Mucosa of rectum (tissue), 2 donors: ENCODE data around the gene SIT1.

Source experiments
- H3K27ac ChIP-seq, 2 donors: one replicate each; pipeline ENCODE4 v1.7.0; 2013; ENCODE audit warnings: inconsistent platforms in 2 of 2, low read depth in 2 of 2, low read length in 2 of 2
- H3K27me3 ChIP-seq, 2 donors: one replicate each; pipeline ENCODE4 v1.7.0; 2013; ENCODE audit warnings: low read length in 2 of 2; ENCODE audit not compliant: control insufficient read depth in 2 of 2, insufficient read depth in 2 of 2
- H3K36me3 ChIP-seq, 2 donors: one replicate each; pipeline ENCODE4 v1.7.0; 2013; ENCODE audit warnings: low read length in 2 of 2; ENCODE audit not compliant: control insufficient read depth in 2 of 2, insufficient read depth in 2 of 2
- H3K4me1 ChIP-seq, 2 donors: one replicate each; pipeline ENCODE4 v1.7.0; 2013; ENCODE audit warnings: low read length in 2 of 2, mild to moderate bottlenecking in 1 of 2; ENCODE audit not compliant: control insufficient read depth in 2 of 2, insufficient read depth in 2 of 2
- H3K4me3 ChIP-seq, 2 donors: one replicate each; pipeline ENCODE4 v1.7.0; 2013; ENCODE audit warnings: low read length in 2 of 2
- H3K9ac ChIP-seq, 2 donors: one replicate each; pipeline ENCODE4 v1.7.0; 2013; ENCODE audit warnings: low read length in 2 of 2, low read depth in 1 of 2, mild to moderate bottlenecking in 1 of 2
- H3K9me3 ChIP-seq, 2 donors: one replicate each; pipeline ENCODE4 v1.7.0; 2013; ENCODE audit warnings: low read length in 2 of 2; ENCODE audit not compliant: control insufficient read depth in 2 of 2
- donor health status: healthy.
- donor health status: Normal muscosa, but diverticular disease.

Gene SIT1, protein sequence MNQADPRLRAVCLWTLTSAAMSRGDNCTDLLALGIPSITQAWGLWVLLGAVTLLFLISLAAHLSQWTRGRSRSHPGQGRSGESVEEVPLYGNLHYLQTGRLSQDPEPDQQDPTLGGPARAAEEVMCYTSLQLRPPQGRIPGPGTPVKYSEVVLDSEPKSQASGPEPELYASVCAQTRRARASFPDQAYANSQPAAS

DNA sequence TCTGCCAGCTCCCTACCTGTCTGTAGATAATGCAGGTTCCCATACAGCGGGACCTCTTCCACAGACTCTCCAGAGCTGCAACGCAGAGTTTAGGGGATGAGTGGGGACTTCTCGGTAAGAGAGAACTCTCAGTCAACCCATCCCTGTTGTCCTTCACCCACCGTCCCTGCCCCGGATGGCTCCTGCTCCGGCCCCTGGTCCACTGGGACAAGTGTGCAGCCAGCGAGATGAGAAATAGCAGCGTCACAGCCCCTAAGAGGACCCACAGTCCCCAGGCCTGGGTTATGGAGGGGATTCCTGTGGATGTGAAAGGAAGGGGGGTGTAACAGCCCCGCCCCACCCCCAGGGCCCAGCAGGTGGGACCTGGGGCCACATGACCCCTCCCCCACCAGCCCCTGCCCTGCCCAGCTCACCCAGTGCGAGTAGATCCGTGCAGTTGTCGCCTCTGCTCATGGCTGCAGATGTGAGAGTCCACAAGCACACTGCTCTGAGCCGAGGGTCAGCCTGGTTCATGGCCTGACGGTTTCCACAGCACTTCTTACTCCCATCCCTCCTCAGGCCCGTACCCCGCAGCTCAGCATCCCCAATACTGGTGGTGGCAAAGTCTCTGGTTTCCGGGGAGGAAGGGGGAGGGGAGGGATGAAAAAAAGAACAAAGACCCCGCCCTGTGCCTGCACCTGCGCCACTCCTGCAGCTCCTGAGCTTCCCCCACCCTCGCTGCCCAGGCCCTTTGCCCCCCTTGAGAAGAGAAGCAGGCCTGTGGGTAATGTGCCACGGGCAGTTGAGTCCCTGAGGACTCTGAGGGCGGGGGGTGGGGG lies at the start of gene SIT1:
TSS of gene SIT1 (minus strand) at position 591 of the 818 bp plus-strand sequence. CDS start at position 513, 78 bp downstream.
- Histone ChIP-seq H3K9me3 (no peaks in the 10 kb centered on the region), H3K27ac (peak within 1 kb of the TSS; percentile 81 to 89), H3K9ac (peak within 1 kb of the TSS in 1 of 2 donors; percentile 24), H3K4me1 (peaks cover 22 to 23% of the 10 kb centered on the region in 2 donors), H3K27me3 (no peaks in the 10 kb centered on the region), H3K4me3 (peak within 1 kb of the TSS; percentile 39 to 58), H3K36me3 (no peaks in the 10 kb centered on the region)

DNA sequence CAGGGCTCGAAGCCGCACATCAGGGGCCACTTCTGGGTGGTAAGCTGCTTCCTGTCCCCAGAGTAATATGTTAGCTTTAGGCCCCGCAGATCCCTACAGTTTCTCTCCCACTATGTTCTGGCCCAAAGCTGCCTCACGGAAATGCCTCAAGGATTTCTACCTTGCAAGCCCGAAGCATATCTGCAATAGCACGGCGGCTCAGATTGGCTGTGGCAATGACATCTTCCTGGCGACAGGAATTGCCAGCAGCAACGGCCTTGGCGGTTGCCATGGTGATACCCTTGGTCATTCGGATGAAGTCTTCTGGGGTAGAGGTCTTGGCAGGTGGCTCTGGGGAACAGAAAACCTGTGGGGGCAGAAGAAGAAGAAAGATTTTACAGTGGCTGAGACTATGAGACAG lies 49.3 kb upstream of the SIT1 start:
- Histone ChIP-seq H3K9me3 (no peaks in the 10 kb centered on the region), H3K36me3 (peaks cover 74 to 79% of the 10 kb centered on the region in 2 donors), H3K4me1 (peaks cover 0 to 4% of the 10 kb centered on the region in 2 donors), H3K27me3 (no peaks in the 10 kb centered on the region), H3K9ac (no peak overlapping the region), H3K27ac (no peak overlapping the region), H3K4me3 (no peak overlapping the region)

- no peak overlapping the region for H3K4me3 ChIP-seq
- H3K9me3 ChIP-seq: no peaks in the 10 kb centered on the region
- no peak overlapping the region for H3K27ac ChIP-seq
- no peak overlapping the region for H3K9ac ChIP-seq
- H3K36me3 ChIP-seq: peaks cover 56 to 61% of the 10 kb centered on the region in 2 donors
- H3K4me1 ChIP-seq: peaks cover 0 to 4% of the 10 kb centered on the region in 2 donors
- H3K27me3 ChIP-seq: no peaks in the 10 kb centered on the region
Observed at GRCh38 chr9:35698231-35698630, 47.5 kb upstream of the SIT1 start.

GRCh38 chr9:35697486-35697885 lies 46.8 kb upstream of the SIT1 start:
- Histone ChIP-seq H3K36me3 (peaks cover 49 to 55% of the 10 kb centered on the region in 2 donors), H3K27ac (no peak overlapping the region), H3K27me3 (no peaks in the 10 kb centered on the region), H3K9ac (no peak overlapping the region), H3K4me3 (no peak overlapping the region), H3K9me3 (no peaks in the 10 kb centered on the region), H3K4me1 (peaks cover 0 to 4% of the 10 kb centered on the region in 2 donors)

- H3K4me3 ChIP-seq: no peak overlapping the region
- no peaks in the 10 kb centered on the region for H3K27me3 ChIP-seq
- H3K36me3 ChIP-seq: peaks cover 44 to 48% of the 10 kb centered on the region in 2 donors
- no peaks in the 10 kb centered on the region for H3K9me3 ChIP-seq
- H3K4me1 ChIP-seq: peaks cover 0 to 4% of the 10 kb centered on the region in 2 donors
- peak overlapping the region in 1 of 2 donors; percentile 2 for H3K27ac ChIP-seq
- H3K9ac ChIP-seq: no peak overlapping the region
Observed at GRCh38 chr9:35696520-35697215, 45.9 kb upstream of the SIT1 start.

DNA sequence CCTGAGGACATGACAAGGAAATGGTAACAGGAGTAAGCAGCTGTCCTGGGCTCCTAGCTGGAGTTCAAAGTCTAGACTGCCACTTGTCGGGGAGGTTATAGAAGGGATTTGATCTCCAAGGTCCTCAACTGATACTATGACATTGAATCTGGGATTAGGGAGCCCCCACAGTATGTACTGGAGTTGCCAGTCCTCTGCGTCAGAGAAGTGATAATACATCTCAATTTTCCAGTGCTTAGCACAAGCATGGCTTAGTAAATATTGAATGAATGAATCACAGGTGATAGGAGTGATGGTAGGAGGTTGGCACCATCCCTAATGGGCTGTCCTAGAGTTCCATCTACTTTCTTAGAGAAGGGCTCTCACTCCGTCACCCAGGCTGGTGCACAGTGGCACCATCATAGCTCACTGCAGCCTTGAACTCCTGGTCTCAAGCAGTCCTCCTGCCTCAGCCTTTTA lies 45.2 kb upstream of the SIT1 start:
- Histone ChIP-seq H3K27ac (peak overlapping the region in 1 of 2 donors; percentile 2), H3K36me3 (peaks cover 41% of the 10 kb centered on the region in 2 donors), H3K4me1 (peaks cover 0 to 10% of the 10 kb centered on the region in 2 donors)

GRCh38 chr9:35691757-35692301 lies 41.1 kb upstream of the SIT1 start:
- Histone ChIP-seq H3K4me3 (no peak overlapping the region), H3K4me1 (peaks cover 6 to 12% of the 10 kb centered on the region in 2 donors), H3K36me3 (peaks cover under 1 to 2% of the 10 kb centered on the region in 2 donors), H3K27ac (peak overlapping the region; percentile 82 to 86), H3K27me3 (no peaks in the 10 kb centered on the region), H3K9ac (peak overlapping the region in 1 of 2 donors; percentile 77), H3K9me3 (no peaks in the 10 kb centered on the region)

More for the DNA sequence above, 45.2 kb upstream of the SIT1 start:
- Histone ChIP-seq H3K4me3 (no peak overlapping the region), H3K9me3 (no peaks in the 10 kb centered on the region), H3K9ac (no peak overlapping the region), H3K27me3 (no peaks in the 10 kb centered on the region)

- Histone ChIP-seq H3K27me3 (no peaks in the 10 kb centered on the region), H3K36me3 (no peaks in the 10 kb centered on the region), H3K4me3 (peak overlapping the region; percentile 67 to 77), H3K4me1 (peaks cover 6 to 12% of the 10 kb centered on the region in 2 donors), H3K27ac (peak overlapping the region; percentile 82 to 86), H3K9me3 (no peaks in the 10 kb centered on the region), H3K9ac (peak overlapping the region; percentile 64 to 77)
Observed at GRCh38 chr9:35691334-35691650, 40.6 kb upstream of the SIT1 start.

DNA sequence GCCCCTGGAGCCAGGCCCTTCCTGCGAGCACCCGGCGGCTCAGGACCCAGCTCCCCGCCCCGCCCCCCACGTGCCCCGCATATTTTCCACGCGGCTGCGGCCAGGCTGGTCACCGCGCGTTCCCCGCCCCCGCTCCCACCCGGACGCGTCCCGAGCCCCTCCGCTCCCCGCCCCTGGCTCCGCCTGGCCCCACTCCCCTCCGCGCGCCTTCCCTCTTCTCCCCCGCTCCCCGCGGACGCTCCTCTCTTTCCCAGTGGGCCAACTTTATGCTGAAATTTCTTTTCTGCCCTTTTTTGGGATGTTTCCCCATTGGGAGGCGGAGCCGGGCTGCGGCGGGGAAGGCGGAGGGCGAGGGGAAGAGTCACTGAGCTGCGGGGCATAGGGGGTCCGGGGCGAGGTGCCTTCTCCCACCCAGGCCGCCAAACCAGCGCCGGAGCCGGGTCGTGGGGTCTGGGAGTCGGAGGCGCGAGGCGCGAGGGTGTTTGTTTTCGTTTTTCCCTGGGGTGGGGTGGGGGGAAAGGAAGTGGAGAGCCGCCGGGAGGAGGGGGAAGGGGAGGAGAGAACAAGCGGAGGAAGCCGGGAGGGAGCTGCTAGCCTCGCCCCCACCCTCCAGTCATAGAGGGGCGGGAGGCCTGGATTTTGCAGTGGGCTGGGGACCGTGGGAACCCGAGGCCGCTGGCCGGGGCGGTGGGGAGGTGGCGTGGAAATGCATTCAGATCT lies 40.0 kb upstream of the SIT1 start:
- H3K36me3 ChIP-seq: no peaks in the 10 kb centered on the region
- peaks cover 6 to 9% of the 10 kb centered on the region in 2 donors for H3K4me1 ChIP-seq
- H3K9ac ChIP-seq: peak overlapping the region; percentile 64 to 77
- H3K9me3 ChIP-seq: no peaks in the 10 kb centered on the region
- H3K27me3 ChIP-seq: no peaks in the 10 kb centered on the region
- H3K27ac ChIP-seq: peak overlapping the region; percentile 82 to 86
- H3K4me3 ChIP-seq: peak overlapping the region; percentile 67 to 77
